Dedifferentiated amniotic fluid mesenchymal stem cell (primary cell): ENCODE data around the gene PPAT.
"Not testable (repeated sequence)": the region's sequence is repeated elsewhere in the genome, so short reads cannot be mapped to it uniquely, and the experiment has no call there.

Experiments
- DNase-seq: peaks from one replicate; pipeline ENCODE4 v3.0.0-alpha.2; 2016; ENCODE audit errors: extremely low spot score

PPAT gene

DNA sequence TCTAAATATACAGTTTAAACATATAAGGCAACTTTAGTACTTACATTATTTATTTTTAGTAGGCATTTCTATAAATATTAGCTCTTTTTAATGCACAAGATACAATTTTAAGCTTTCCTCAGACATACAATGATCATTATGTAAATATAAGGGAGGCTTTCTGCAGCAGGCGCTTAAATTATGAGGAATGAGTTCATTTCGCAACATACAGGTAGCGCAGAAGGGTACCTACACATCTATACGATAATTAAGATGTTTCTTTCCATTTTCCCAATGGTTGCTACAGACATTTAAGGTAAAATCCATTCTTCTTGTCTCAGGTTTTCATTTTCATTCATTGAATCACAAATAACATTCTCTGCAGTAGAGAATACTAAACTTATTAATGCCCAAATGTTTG is 49.3 kb downstream of the PPAT start:
- DNase-seq, result no peak

- no peak for DNase-seq
Measured at GRCh38 chr4:56375458-56375857, 60.0 kb downstream of the PPAT start.

GRCh38 chr4:56374956-56375355 is 60.5 kb downstream of the PPAT start:
- no peak for DNase-seq

- no peak for DNase-seq
Measured at GRCh38 chr4:56372774-56373173, 62.6 kb downstream of the PPAT start.

GRCh38 chr4:56371426-56372220 is 63.8 kb downstream of the PPAT start:
- no peak for DNase-seq

GRCh38 chr4:56370377-56370776 is 65.0 kb downstream of the PPAT start:
- no peak for DNase-seq

GRCh38 chr4:56362981-56363380 is 72.4 kb downstream of the PPAT start:
- DNase-seq, result not testable (repeated sequence)

DNA sequence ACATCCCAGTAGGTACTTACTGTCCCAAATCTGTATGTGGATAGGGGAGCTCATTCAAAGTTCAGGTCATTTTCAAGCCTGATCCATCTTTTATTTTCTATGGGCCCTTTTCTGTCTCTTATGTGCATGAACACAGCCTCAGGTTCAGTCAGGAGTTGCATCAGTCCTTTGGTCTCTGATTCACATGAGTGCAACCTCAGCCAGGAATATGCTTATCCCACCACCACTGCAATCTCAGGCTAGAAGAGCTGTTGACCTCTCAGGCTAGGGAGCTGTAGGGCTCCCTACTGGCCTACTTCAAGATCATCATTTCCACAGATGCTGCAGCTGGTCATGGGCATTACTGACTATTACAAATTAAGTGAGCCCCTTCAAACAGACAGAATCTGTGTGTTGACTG is 75.3 kb downstream of the PPAT start:
- DNase-seq, result no peak

DNA sequence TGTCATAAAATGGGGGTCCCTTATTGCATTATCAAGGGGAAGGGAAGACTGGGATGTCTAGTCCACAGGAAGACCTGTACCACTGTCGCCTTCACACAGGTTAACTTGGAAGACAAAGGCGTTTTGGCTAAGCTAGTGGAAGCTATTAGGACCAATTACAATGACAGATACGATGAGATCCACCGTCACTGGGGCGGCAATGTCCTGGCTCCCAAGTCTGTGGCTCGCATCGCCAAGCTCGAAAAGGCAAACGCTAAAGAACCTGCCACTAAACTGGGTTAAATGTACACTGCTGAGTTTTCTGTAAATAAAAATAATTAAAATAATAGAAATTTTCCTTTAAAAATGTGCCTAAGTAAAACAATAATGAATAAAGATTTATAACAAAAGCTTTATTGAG is 78.8 kb downstream of the PPAT start:
- DNase-seq, result no peak

GRCh38 chr4:56348576-56348975 is 86.8 kb downstream of the PPAT start:
- DNase-seq, result no peak

GRCh38 chr4:56345458-56345857 is 90.0 kb downstream of the PPAT start:
- DNase-seq, result no peak
